Sciatic nerve (tissue), 2 donors: ENCODE data around the gene GLCCI1. TPM values are rescaled to one million over a fixed set of nuclear protein-coding genes. Genes with fewer than 3 reads are reported as not detected.
A peak's percentile ranks its signal among the peaks of the same experiment; 100 is the strongest.

Experiments used
- ATAC-seq: fragments of 200-7000 bp; cut with Tn5 transposase; one replicate; pipeline ENCODE4 v1.9.1; 2020; ENCODE audit warnings: mild to moderate bottlenecking, moderate library complexity
- DNase-seq: peaks from one replicate; pipeline ENCODE4 v3.0.0-alpha.2; 2020; ENCODE audit warnings: low spot score
- intact Hi-C: fragments of 100-400 bp; cut with DNase I; formaldehyde crosslinking; loops from one replicate; pipeline ENCODE4 v1.14.2; 2022
- total RNA-seq: library from RNA; stranded (reverse); fragmentation: NEBNext Ultra II Directional; extraction: Animal tissue kit (Norgen Biotek cat#: 25700); gene quantifications from one replicate; pipeline ENCODE4 v1.2.1, GENCODE V29; 2021
- donor health status: DM: no; HTN: no; CAD: no.
- donor health status: DM: no; HTN: no; CAD: no.

GLCCI1 gene
- total RNA-seq, 1 donor from 2014 or later, result 23.5 TPM

- ATAC-seq (no peak), DNase-seq (no peak)
- intact Hi-C loops, result no loop called here
These were observed 145.6 kb downstream of the GLCCI1 start for GRCh38 chr7:8114175-8114574.

GRCh38 chr7:8115547-8116402 lies 147.2 kb downstream of the GLCCI1 start:
- ATAC-seq (no peak), DNase-seq (no peak)
- intact Hi-C loops, result no loop called here

GRCh38 chr7:8117195-8117594 lies 148.6 kb downstream of the GLCCI1 start:
- intact Hi-C loops, result no loop called here
- ATAC-seq, result no peak
- DNase-seq, result no peak

GRCh38 chr7:8119262-8119661 lies 150.7 kb downstream of the GLCCI1 start:
- ATAC-seq (no peak), DNase-seq (no peak)
- intact Hi-C loops, result no loop called here

- ATAC-seq, result peak; percentile 26
- intact Hi-C loops, result no loop called here
- DNase-seq, result no peak
These were observed 151.9 kb downstream of the GLCCI1 start for GRCh38 chr7:8120390-8121058.

- ATAC-seq, result no peak
- intact Hi-C loops, result no loop called here
- DNase-seq, result no peak
These were observed 152.6 kb downstream of the GLCCI1 start for GRCh38 chr7:8121243-8121642.

GRCh38 chr7:8125680-8126444 lies 157.3 kb downstream of the GLCCI1 start:
- DNase-seq, result no peak
- peak; percentile 60 for ATAC-seq
- intact Hi-C loops, result no loop called here

- DNase-seq, result no peak
- intact Hi-C loops, result no loop called here
- no peak for ATAC-seq
These were observed 158.1 kb downstream of the GLCCI1 start for GRCh38 chr7:8126601-8127167.

- ATAC-seq, result no peak
- intact Hi-C loops, result no loop called here
These were observed 160.1 kb downstream of the GLCCI1 start for GRCh38 chr7:8128449-8129317.

GRCh38 chr7:8129318-8129659 lies 160.7 kb downstream of the GLCCI1 start:
- DNase-seq, result no peak
- intact Hi-C loops, result no loop called here
- ATAC-seq, result no peak

More at GRCh38 chr7:8128449-8129317, 160.1 kb downstream of the GLCCI1 start:
- no peak for DNase-seq

- no peak for ATAC-seq
- no peak for DNase-seq
- intact Hi-C loops, result no loop called here
These were observed 162.1 kb downstream of the GLCCI1 start for GRCh38 chr7:8130663-8131062.

- peak; percentile 17 for ATAC-seq
- intact Hi-C loops, result no loop called here
- no peak for DNase-seq
These were observed 163.4 kb downstream of the GLCCI1 start for GRCh38 chr7:8131694-8132605.

- ATAC-seq (no peak), DNase-seq (no peak)
- intact Hi-C loops, result no loop called here
These were observed 164.7 kb downstream of the GLCCI1 start for GRCh38 chr7:8133188-8133848.

- ATAC-seq (no peak), DNase-seq (no peak)
- intact Hi-C loops, result no loop called here
These were observed 165.6 kb downstream of the GLCCI1 start for GRCh38 chr7:8134089-8134733.

GRCh38 chr7:8135417-8135816 lies 166.8 kb downstream of the GLCCI1 start:
- ATAC-seq (no peak), DNase-seq (no peak)
- intact Hi-C loops, result no loop called here

GRCh38 chr7:8136051-8136730 lies 167.6 kb downstream of the GLCCI1 start:
- ATAC-seq (no peak), DNase-seq (no peak)
- intact Hi-C loops, result no loop called here
